ENCODE results near the gene CAMTA1. TPM values are rescaled to one million over a fixed set of nuclear protein-coding genes. Genes with fewer than 3 reads are reported as not detected.

The CAMTA1 gene
- total RNA-seq, 6 donors from 2014 or later, result 38.8 to 74.0 (median 46.1) TPM

GRCh38 chr1:6783936-6784559, 1.2 kb upstream of the CAMTA1 start:
- Histone ChIP-seq H3K36me3 (no peaks in the 10 kb centered on the region), H3K9me3 (no peaks in the 10 kb centered on the region), H3K27me3 (no peaks in the 10 kb centered on the region), H3K4me1 (peaks cover 20 to 36% (median 30%) of the 10 kb centered on the region in 4 donors), H3K4me3 (peak overlapping the region; percentile 71 to 98 (median 76)), H3K27ac (peak overlapping the region; percentile 95 to 99 (median 98))
- TF ChIP-seq POLR2AphosphoS5 (IDR thresholded peaks at IDR 0.05), result no peak
- peak in 1 of 4 donors; percentile 13 for TF ChIP-seq POLR2A (IDR thresholded peaks at IDR 0.05)
- no peak for TF ChIP-seq CTCF (IDR thresholded peaks at IDR 0.05)
- DNase-seq (no peak), ATAC-seq (ENCODE audit: low FRiP score in 2 of 2) (peak in 1 of 2 donors; percentile 7)
- WGBS, 2 donors, result 0 to 1% methylated on average over 15 to 34 of the region's 40 CpGs

- WGBS, 2 donors, result 0% methylated on average over 21 to 33 of the region's 79 CpGs
- ATAC-seq (ENCODE audit: low FRiP score in 2 of 2), result peak; percentile 95 to 99
- H3K36me3 ChIP-seq, result no peaks in the 10 kb centered on the region
- no peaks in the 10 kb centered on the region for H3K9me3 ChIP-seq
- H3K27me3 ChIP-seq, result no peaks in the 10 kb centered on the region
- peak overlapping the region; percentile 95 to 99 (median 98) for H3K27ac ChIP-seq
- DNase-seq, result peak; percentile 98 to 100
- peak overlapping the region; percentile 19 to 98 (median 75) for H3K4me3 ChIP-seq
- TF ChIP-seq POLR2A (IDR thresholded peaks at IDR 0.05), result peak in 3 of 4 donors; percentile 80 to 98 (median 93)
- peak in 1 of 4 donors; percentile 50 for TF ChIP-seq EP300 (IDR thresholded peaks at IDR 0.05)
- TF ChIP-seq CTCF (IDR thresholded peaks at IDR 0.05), result peak in 3 of 6 experiments; percentile 26 to 39 (median 31)
- TF ChIP-seq POLR2AphosphoS5 (IDR thresholded peaks at IDR 0.05), result peak; percentile 82 to 91
- peaks cover 24 to 41% (median 33%) of the 10 kb centered on the region in 4 donors for H3K4me1 ChIP-seq
These were observed 515 bp upstream of the CAMTA1 start for GRCh38 chr1:6784560-6785317.

GRCh38 chr1:6785728-6786505, 663 bp downstream of the CAMTA1 start:
- Histone ChIP-seq H3K4me3 (peak overlapping the region; percentile 83 to 98 (median 94)), H3K27me3 (no peaks in the 10 kb centered on the region), H3K36me3 (no peaks in the 10 kb centered on the region), H3K9me3 (no peaks in the 10 kb centered on the region), H3K27ac (peak overlapping the region; percentile 67 to 92 (median 79)), H3K4me1 (peaks cover 24 to 41% (median 33%) of the 10 kb centered on the region in 4 donors)
- TF ChIP-seq EP300 (IDR thresholded peaks at IDR 0.05) (no peak), CTCF (IDR thresholded peaks at IDR 0.05) (peak in 3 of 6 experiments; percentile 16 to 33 (median 17))
- DNase-seq (peak; percentile 48 to 91), ATAC-seq (ENCODE audit: low FRiP score in 2 of 2) (peak in 1 of 2 donors; percentile 20)
- WGBS, 2 donors, result 0 to 3% methylated on average over 14 to 39 of the region's 78 CpGs

DNA sequence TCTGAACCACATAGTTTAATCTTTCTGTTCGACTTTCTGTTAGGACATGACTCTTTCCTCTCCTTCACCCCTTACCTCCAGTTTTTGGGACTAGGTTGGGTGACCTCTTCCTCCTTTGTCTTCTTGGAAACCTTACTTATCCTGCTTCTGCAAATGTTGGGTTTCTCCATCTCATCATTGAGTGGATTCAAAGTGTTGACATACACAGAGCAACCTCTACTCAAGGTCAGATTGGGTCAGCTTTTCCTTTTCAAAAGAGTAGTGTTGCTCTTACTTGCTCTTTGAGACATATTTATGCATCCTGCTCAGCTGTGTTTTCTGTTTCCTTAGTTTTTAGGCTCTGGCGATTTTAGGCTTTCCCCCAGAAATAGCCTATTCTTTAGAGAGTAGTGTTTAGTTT, 3.7 kb downstream of the CAMTA1 start:
- Histone ChIP-seq H3K27me3 (no peaks in the 10 kb centered on the region), H3K4me3 (no peak overlapping the region), H3K27ac (no peak overlapping the region), H3K4me1 (peaks cover 20 to 36% (median 26%) of the 10 kb centered on the region in 4 donors), H3K9me3 (no peaks in the 10 kb centered on the region), H3K36me3 (peaks cover 0 to 7% (median 0%) of the 10 kb centered on the region in 4 donors)
- ATAC-seq (ENCODE audit: low FRiP score in 2 of 2), result no peak
- WGBS, 2 donors, result 34 to 41% methylated on average over 2 of the region's 2 CpGs
- no peak for DNase-seq
- TF ChIP-seq EP300 (IDR thresholded peaks at IDR 0.05), result no peak
- TF ChIP-seq POLR2A (IDR thresholded peaks at IDR 0.05), result no peak
- no peak for TF ChIP-seq POLR2AphosphoS5 (IDR thresholded peaks at IDR 0.05)
- no peak for TF ChIP-seq CTCF (IDR thresholded peaks at IDR 0.05)

Data from upper lobe of left lung (tissue), 6 donors.